Erythroblast (primary cell): ENCODE results near the gene BICC1.

ENCODE experiments used
- GATA1 ChIP-seq: IDR thresholded peaks from 2 replicates; pipeline ENCODE4 v1.6.1; 2011; ENCODE audit warnings: low read depth, mild to moderate bottlenecking, control low read depth, low read length, moderate library complexity
- POLR2A ChIP-seq: IDR thresholded peaks from 2 replicates; pipeline ENCODE4 v1.6.1; 2011; ENCODE audit warnings: mild to moderate bottlenecking, low read length

- TF ChIP-seq POLR2A = no peak
- no peak for TF ChIP-seq GATA1
Observed at GRCh38 chr10:58837826-58838225, 325.2 kb downstream of the BICC1 start.
